NCI-H774 (cell line): Measurements from ENCODE around the gene FAAH.

Source experiments
- DNase-seq: peaks from one replicate; lab custom pipeline; 2025; lab: John Stamatoyannopoulos, UW

Gene FAAH

GRCh38 chr1:46423574-46424240 is 29.6 kb downstream of the FAAH start:
- no peak for DNase-seq

GRCh38 chr1:46424730-46425129 is 30.6 kb downstream of the FAAH start:
- DNase-seq, result no peak

- DNase-seq, result no peak
Observed at GRCh38 chr1:46425726-46426125, 31.6 kb downstream of the FAAH start.

GRCh38 chr1:46427541-46427940 is 33.4 kb downstream of the FAAH start:
- DNase-seq, result no peak

GRCh38 chr1:46429436-46429835 is 35.3 kb downstream of the FAAH start:
- DNase-seq, result no peak

GRCh38 chr1:46431695-46432094 is 37.6 kb downstream of the FAAH start:
- DNase-seq, result no peak

GRCh38 chr1:46432781-46433327 is 38.7 kb downstream of the FAAH start:
- no peak for DNase-seq

GRCh38 chr1:46434358-46434757 is 40.2 kb downstream of the FAAH start:
- DNase-seq, result no peak

- no peak for DNase-seq
Observed at GRCh38 chr1:46436844-46437243, 42.7 kb downstream of the FAAH start.

GRCh38 chr1:46437723-46438122 is 43.6 kb downstream of the FAAH start:
- no peak for DNase-seq

- DNase-seq, result no peak
Observed at GRCh38 chr1:46438346-46438745, 44.2 kb downstream of the FAAH start.

- no peak for DNase-seq
Observed at GRCh38 chr1:46440478-46440877, 46.4 kb downstream of the FAAH start.

- peak; percentile 77 for DNase-seq
Observed at GRCh38 chr1:46442317-46443161, 48.4 kb downstream of the FAAH start.

- DNase-seq, result no peak
Observed at GRCh38 chr1:46444466-46444865, 50.3 kb downstream of the FAAH start.

- no peak for DNase-seq
Observed at GRCh38 chr1:46445773-46446256, 51.7 kb downstream of the FAAH start.

GRCh38 chr1:46446646-46447498 is 52.8 kb downstream of the FAAH start:
- DNase-seq, result peak; percentile 73

GRCh38 chr1:46447499-46448108 is 53.5 kb downstream of the FAAH start:
- no peak for DNase-seq

- no peak for DNase-seq
Observed at GRCh38 chr1:46448109-46448911, 54.2 kb downstream of the FAAH start.

- no peak for DNase-seq
Observed at GRCh38 chr1:46449223-46450159, 55.4 kb downstream of the FAAH start.

- no peak for DNase-seq
Observed at GRCh38 chr1:46450160-46450517, 56.0 kb downstream of the FAAH start.
